HepG2 (cell line): ENCODE results near the gene MIB1. TPM values are rescaled to one million over a fixed set of nuclear protein-coding genes. Genes with fewer than 3 reads are reported as not detected.
A peak's percentile ranks its signal among the peaks of the same experiment; 100 is the strongest.

Experiments used
- CBX1 ChIP-seq: IDR thresholded peaks from one replicate; pipeline ENCODE4 v1.6.1; 2016; ENCODE audit warnings: antibody characterized with exemption, low read depth
- GABPB1 ChIP-seq: IDR thresholded peaks from 2 replicates; pipeline ENCODE4 v1.6.1; 2016; ENCODE audit warnings: mild to moderate bottlenecking, missing genetic modification reagents, moderate library complexity, missing compliant biosample characterization
- KDM2A ChIP-seq: sonication (generic); formaldehyde crosslinking; IDR thresholded peaks from 2 replicates; pipeline ENCODE4 v1.4.0; 2020; ENCODE audit warnings: low read depth, missing genetic modification reagents, borderline replicate concordance
- NR2C2 ChIP-seq: sonication (generic); formaldehyde crosslinking; IDR thresholded peaks from 2 replicates; pipeline ENCODE4 v1.4.0; 2020; ENCODE audit warnings: missing genetic modification reagents, mild to moderate bottlenecking, moderate library complexity, borderline replicate concordance
- RFX1 ChIP-seq: fragments of 450-650 bp; IDR thresholded peaks from 2 replicates; pipeline ENCODE4 v1.6.1; 2017
- TSC22D2 ChIP-seq: sonication (generic); formaldehyde crosslinking; IDR thresholded peaks from 2 replicates; pipeline ENCODE4 v1.5.1; 2020; ENCODE audit warnings: missing genetic modification reagents, mild to moderate bottlenecking, borderline replicate concordance
- ZBTB7A ChIP-seq: sonication (generic); formaldehyde crosslinking; IDR thresholded peaks from 2 replicates; pipeline ENCODE4 v1.8.0; 2022; ENCODE audit warnings: mild to moderate bottlenecking, missing genetic modification reagents
- ZC3H13 ChIP-seq: sonication (generic); formaldehyde crosslinking; IDR thresholded peaks from 2 replicates; pipeline ENCODE4 v1.8.1; 2023; ENCODE audit warnings: mild to moderate bottlenecking, missing genetic modification reagents, moderate library complexity
- ZEB1 ChIP-seq: IDR thresholded peaks from 2 replicates; pipeline ENCODE4 v1.6.1; 2012; ENCODE audit warnings: mild to moderate bottlenecking, low read depth, inconsistent platforms; ENCODE audit not compliant: insufficient replicate concordance
- ZFX ChIP-seq: sonication (generic); formaldehyde crosslinking; IDR thresholded peaks from 2 replicates; pipeline ENCODE4 v1.4.0; 2020; ENCODE audit warnings: mild to moderate bottlenecking, low read depth, missing genetic modification reagents, moderate library complexity
- ZIK1 ChIP-seq: sonication (generic); formaldehyde crosslinking; IDR thresholded peaks from 2 replicates; pipeline ENCODE4 v1.5.0; 2020; ENCODE audit warnings: mild to moderate bottlenecking, low read depth, missing genetic modification reagents, borderline replicate concordance
- ZNF607 ChIP-seq: sonication (generic); formaldehyde crosslinking; IDR thresholded peaks from 2 replicates; pipeline ENCODE4 v1.5.1; 2020; ENCODE audit warnings: missing genetic modification reagents, mild to moderate bottlenecking, borderline replicate concordance
- ZNF646 ChIP-seq: sonication (generic); formaldehyde crosslinking; IDR thresholded peaks from 2 replicates; pipeline ENCODE4 v1.9.0; 2021; ENCODE audit warnings: mild to moderate bottlenecking, missing genetic modification reagents
- ZNF749 ChIP-seq: sonication (generic); formaldehyde crosslinking; IDR thresholded peaks from 2 replicates; pipeline ENCODE4 v1.8.0; 2022; ENCODE audit warnings: mild to moderate bottlenecking, missing genetic modification reagents, moderate library complexity, borderline replicate concordance
- ZZZ3 ChIP-seq: sonication (generic); formaldehyde crosslinking; IDR thresholded peaks from 2 replicates; pipeline ENCODE4 v1.4.0; 2020; ENCODE audit warnings: missing genetic modification reagents, mild to moderate bottlenecking, borderline replicate concordance
- polyA plus RNA-seq, 8 experiments: library from polyadenylated mRNA; depleted of rRNA in 3 of 8; stranded (reverse) in 7 of 8; unstranded in 1 of 8; fragments of >200 nt; fragmentation: Illumina TruSeq in 4 of 8; extraction: Trizol in 4 of 8; gene quantifications; 2 replicates each; pipeline versions ENCODE4 v1.2.1 to v1.2.3, GENCODE V29; 2011 to 2016; ENCODE audit warnings: low read depth in 4 of 8, missing spikeins in 1 of 8, mixed read lengths in 1 of 8; ENCODE audit not compliant: insufficient read depth in 1 of 8
- total RNA-seq, 5 experiments: library from RNA; depleted of rRNA; stranded (reverse); fragments of >200 nt; fragmentation: Illumina TruSeq; extraction: Trizol; gene quantifications; 2 replicates each; pipeline ENCODE4 v1.2.3, GENCODE V29; 2016; ENCODE audit warnings: low read depth in 1 of 5
- TF ChIP-seq, protein P1 (sequence below): sonication (generic); formaldehyde crosslinking; IDR thresholded peaks from 2 replicates; pipeline ENCODE4 v1.8.0; 2022; ENCODE audit warnings: low read depth, missing genetic modification reagents
- TF ChIP-seq, protein P2 (sequence below): IDR thresholded peaks from 2 replicates; pipeline ENCODE4 v1.6.1; 2012; ENCODE audit warnings: low read length, improper control_type of control experiment
- TF ChIP-seq, protein P3 (sequence below): IDR thresholded peaks from 2 replicates; pipeline ENCODE4 v1.6.1; 2016; ENCODE audit warnings: low read depth, borderline replicate concordance

Gene MIB1
- total and polyA plus RNA-seq, 2 of the 13 experiments (the other 11 are each of a cell fraction or from before 2014, with no cell fraction given): 12.0 to 47.0 TPM

- no peak for TF ChIP-seq ZZZ3
- 0 out of 2 replicates have a peak, but pooled peaks have one; percentile 24 for TF ChIP-seq ZNF749
- TF ChIP-seq ZIK1 (CRISPR knock-in tag): no peak
- TF ChIP-seq, protein P1, sequence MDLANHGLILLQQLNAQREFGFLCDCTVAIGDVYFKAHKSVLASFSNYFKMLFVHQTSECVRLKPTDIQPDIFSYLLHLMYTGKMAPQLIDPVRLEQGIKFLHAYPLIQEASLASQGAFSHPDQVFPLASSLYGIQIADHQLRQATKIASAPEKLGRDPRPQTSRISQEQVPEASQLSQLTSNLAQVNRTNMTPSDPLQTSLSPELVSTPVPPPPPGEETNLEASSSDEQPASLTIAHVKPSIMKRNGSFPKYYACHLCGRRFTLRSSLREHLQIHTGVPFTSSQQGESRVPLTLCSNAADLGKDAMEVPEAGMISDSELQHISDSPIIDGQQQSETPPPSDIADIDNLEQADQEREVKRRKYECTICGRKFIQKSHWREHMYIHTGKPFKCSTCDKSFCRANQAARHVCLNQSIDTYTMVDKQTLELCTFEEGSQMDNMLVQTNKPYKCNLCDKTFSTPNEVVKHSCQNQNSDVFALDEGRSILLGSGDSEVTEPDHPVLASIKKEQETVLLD (CRISPR knock-in tag): 0 out of 2 replicates have a peak, but pooled peaks have one; percentile 0
- TF ChIP-seq NR2C2 (CRISPR knock-in tag): no peak
- no peak for TF ChIP-seq GABPB1 (CRISPR knock-in tag)
- no peak for TF ChIP-seq ZNF607 (CRISPR knock-in tag)
- TF ChIP-seq ZC3H13: no peak
- TF ChIP-seq RFX1: no peak
- TF ChIP-seq, protein P2, sequence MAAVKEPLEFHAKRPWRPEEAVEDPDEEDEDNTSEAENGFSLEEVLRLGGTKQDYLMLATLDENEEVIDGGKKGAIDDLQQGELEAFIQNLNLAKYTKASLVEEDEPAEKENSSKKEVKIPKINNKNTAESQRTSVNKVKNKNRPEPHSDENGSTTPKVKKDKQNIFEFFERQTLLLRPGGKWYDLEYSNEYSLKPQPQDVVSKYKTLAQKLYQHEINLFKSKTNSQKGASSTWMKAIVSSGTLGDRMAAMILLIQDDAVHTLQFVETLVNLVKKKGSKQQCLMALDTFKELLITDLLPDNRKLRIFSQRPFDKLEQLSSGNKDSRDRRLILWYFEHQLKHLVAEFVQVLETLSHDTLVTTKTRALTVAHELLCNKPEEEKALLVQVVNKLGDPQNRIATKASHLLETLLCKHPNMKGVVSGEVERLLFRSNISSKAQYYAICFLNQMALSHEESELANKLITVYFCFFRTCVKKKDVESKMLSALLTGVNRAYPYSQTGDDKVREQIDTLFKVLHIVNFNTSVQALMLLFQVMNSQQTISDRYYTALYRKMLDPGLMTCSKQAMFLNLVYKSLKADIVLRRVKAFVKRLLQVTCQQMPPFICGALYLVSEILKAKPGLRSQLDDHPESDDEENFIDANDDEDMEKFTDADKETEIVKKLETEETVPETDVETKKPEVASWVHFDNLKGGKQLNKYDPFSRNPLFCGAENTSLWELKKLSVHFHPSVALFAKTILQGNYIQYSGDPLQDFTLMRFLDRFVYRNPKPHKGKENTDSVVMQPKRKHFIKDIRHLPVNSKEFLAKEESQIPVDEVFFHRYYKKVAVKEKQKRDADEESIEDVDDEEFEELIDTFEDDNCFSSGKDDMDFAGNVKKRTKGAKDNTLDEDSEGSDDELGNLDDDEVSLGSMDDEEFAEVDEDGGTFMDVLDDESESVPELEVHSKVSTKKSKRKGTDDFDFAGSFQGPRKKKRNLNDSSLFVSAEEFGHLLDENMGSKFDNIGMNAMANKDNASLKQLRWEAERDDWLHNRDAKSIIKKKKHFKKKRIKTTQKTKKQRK: no peak
- TF ChIP-seq ZBTB7A (CRISPR knock-in tag): no peak
- no peak for TF ChIP-seq ZEB1
- TF ChIP-seq, protein P3, sequence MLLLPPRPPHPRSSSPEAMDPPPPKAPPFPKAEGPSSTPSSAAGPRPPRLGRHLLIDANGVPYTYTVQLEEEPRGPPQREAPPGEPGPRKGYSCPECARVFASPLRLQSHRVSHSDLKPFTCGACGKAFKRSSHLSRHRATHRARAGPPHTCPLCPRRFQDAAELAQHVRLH (CRISPR knock-in tag): no peak
- no peak for TF ChIP-seq ZNF646
- no peak for TF ChIP-seq CBX1
- TF ChIP-seq ZFX (CRISPR knock-in tag): peak; percentile 5; the same call in 1 of the 2 replicates
- TF ChIP-seq KDM2A (CRISPR knock-in tag): no peak
- TF ChIP-seq TSC22D2: no peak
Observed at GRCh38 chr18:21741312-21741561, 645 bp downstream of the MIB1 start (continued).
